A673 (cell line): ENCODE results near the gene TRPM2.

Source experiments
- EZH2 ChIP-seq: fragments of 200-600 bp; sonication (generic); IDR thresholded peaks from 2 replicates; pipeline ENCODE4 v1.6.1; 2017; ENCODE audit warnings: borderline replicate concordance, low read depth, mild to moderate bottlenecking, mixed read lengths, antibody characterized with exemption, low read length; ENCODE audit not compliant: poor library complexity, severe bottlenecking
- TF ChIP-seq, protein P1 (sequence below): fragments of 300-800, 200-600 bp; sonication (generic); conservative IDR thresholded peaks from 2 replicates; pipeline ENCODE4 v1.5.1; 2017; ENCODE audit warnings: low read depth, mild to moderate bottlenecking, antibody characterized with exemption, low read length, moderate library complexity, mixed read lengths

DNA sequence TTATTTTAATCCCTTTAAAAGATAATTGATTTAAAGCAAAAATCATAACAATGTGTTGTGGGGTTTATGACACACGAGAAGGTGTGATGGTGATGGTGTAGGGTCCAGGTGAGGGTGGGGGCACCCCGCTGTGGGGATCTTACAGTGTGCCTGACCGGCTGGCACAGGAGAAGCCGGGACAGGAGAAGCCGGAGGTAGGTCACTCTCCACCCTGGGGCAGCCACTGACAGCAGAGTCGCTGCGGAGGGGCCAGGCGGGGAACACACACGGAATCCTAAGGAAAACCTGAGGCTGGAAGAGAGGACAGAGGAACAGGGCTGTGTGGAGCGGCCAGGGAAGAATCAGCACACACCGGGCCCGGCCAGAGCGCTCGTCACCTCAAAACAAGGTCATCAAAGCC, 97.6 kb downstream of the TRPM2 start:
- TF ChIP-seq, protein P1, sequence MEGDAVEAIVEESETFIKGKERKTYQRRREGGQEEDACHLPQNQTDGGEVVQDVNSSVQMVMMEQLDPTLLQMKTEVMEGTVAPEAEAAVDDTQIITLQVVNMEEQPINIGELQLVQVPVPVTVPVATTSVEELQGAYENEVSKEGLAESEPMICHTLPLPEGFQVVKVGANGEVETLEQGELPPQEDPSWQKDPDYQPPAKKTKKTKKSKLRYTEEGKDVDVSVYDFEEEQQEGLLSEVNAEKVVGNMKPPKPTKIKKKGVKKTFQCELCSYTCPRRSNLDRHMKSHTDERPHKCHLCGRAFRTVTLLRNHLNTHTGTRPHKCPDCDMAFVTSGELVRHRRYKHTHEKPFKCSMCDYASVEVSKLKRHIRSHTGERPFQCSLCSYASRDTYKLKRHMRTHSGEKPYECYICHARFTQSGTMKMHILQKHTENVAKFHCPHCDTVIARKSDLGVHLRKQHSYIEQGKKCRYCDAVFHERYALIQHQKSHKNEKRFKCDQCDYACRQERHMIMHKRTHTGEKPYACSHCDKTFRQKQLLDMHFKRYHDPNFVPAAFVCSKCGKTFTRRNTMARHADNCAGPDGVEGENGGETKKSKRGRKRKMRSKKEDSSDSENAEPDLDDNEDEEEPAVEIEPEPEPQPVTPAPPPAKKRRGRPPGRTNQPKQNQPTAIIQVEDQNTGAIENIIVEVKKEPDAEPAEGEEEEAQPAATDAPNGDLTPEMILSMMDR, result no peak
- no peak for TF ChIP-seq EZH2
